ENCODE measurements around the gene MED12L.

The MED12L gene

GRCh38 chr3:151121016-151121415 is 35.6 kb downstream of the MED12L start:
- no peak for TF ChIP-seq CTCF (IDR thresholded peaks at IDR 0.05; ENCODE audit: borderline replicate concordance, insufficient read depth, low read depth, low read length)
- no peak overlapping the region for H3K4me3 ChIP-seq (ENCODE audit: low read depth, low read length)

DNA sequence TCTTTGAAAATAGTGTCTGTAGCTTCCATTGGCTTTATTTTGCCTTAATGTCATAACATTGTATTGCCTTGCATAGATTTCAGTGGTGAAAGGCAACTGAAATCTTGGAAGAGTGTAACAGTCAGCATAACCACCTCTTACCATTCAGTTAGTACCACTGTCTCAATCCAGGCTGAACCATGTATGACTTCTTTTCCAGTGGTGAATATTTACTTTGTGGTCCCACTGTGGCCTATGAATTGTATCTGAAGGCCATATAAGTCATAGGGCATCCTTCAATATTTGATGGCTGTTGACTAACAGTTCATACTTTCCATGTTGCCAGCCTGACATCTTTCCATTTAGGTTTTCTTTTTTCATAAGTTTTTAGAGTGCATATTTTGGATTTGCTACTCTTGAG is 38.4 kb downstream of the MED12L start:
- no peak overlapping the region for H3K4me3 ChIP-seq (ENCODE audit: low read depth, low read length)
- no peak for TF ChIP-seq CTCF (IDR thresholded peaks at IDR 0.05; ENCODE audit: borderline replicate concordance, insufficient read depth, low read depth, low read length)

DNA sequence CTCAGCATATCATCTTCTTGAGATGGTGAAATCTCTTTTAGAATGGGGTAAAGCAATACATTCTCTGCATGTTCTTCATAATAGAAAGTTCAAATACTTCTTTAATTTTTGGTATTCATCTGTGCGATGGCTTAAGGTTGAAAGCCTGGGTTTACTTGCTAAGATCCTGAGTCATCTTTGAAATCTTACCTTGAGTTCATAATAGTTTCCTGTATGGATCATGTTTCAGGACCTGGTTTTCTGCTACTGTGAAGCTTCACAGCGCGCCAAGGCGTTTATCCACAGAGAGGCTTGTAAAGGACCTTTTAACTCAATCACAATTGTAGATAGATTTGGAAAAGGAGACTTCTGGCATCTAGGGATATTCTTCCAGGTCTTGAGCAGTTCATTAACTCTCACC is 39.0 kb downstream of the MED12L start:
- TF ChIP-seq CTCF (IDR thresholded peaks at IDR 0.05; ENCODE audit: borderline replicate concordance, insufficient read depth, low read depth, low read length), result no peak
- no peak overlapping the region for H3K4me3 ChIP-seq (ENCODE audit: low read depth, low read length)

- H3K4me3 ChIP-seq (ENCODE audit: low read depth, low read length), result no peak overlapping the region
- no peak for TF ChIP-seq CTCF (IDR thresholded peaks at IDR 0.05; ENCODE audit: borderline replicate concordance, insufficient read depth, low read depth, low read length)
Observed at GRCh38 chr3:151130428-151130827, 45.0 kb downstream of the MED12L start.

GRCh38 chr3:151133175-151133574 is 47.7 kb downstream of the MED12L start:
- no peak for TF ChIP-seq CTCF (IDR thresholded peaks at IDR 0.05; ENCODE audit: borderline replicate concordance, insufficient read depth, low read depth, low read length)
- H3K4me3 ChIP-seq (ENCODE audit: low read depth, low read length), result no peak overlapping the region

- TF ChIP-seq CTCF (IDR thresholded peaks at IDR 0.05; ENCODE audit: borderline replicate concordance, insufficient read depth, low read depth, low read length), result no peak
- no peak overlapping the region for H3K4me3 ChIP-seq (ENCODE audit: low read depth, low read length)
Observed at GRCh38 chr3:151133917-151134450, 48.5 kb downstream of the MED12L start.

DNA sequence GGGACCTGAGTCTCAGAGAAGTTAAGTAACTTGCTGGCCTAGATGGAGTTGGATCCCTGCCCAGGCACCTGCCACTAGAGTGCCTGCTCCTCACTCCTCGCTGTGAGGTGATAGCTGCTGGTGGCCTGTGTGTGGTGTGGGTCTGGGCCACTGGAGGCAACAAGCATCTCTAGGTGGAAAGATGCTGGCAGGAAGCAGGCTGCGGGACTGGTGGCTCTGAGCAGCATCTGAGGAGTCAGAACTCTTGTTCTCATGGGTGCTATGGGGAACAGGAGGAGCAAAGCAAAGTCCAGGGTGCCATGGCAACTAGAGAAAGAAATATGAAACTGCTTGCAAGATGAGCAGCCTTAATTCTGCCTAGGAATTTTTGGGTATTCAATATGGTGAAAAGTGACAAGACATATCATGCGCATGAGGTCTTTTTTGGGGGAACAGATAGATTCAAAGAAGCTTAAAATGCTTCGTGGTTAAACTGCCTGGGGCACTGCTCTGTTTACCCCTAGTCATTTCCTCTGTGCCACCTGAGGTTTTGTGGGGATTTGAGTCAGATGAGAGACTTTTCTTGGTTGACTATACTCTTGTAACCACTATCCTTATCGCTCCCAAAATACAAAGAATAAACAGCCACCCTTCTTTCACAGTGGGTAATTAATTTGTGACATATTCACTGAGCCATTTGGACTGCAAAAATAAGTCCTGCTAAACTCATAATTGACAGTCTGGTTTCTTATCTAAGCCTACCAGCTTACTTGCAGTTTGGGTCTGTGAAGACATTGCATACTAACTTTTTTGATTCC is 50.3 kb downstream of the MED12L start:
- TF ChIP-seq CTCF (IDR thresholded peaks at IDR 0.05; ENCODE audit: borderline replicate concordance, insufficient read depth, low read depth, low read length), result no peak
- H3K4me3 ChIP-seq (ENCODE audit: low read depth, low read length), result no peak overlapping the region
